GM23338 (cell line): ENCODE measurements around the gene COA7. TPM values are rescaled to one million over a fixed set of nuclear protein-coding genes. Genes with fewer than 3 reads are reported as not detected.

Experiments
- ATAC-seq: fragments of 200-7000 bp; cut with Tn5 transposase; 3 replicates; pipeline ENCODE4 v1.9.1; 2020
- DNase-seq: peaks from one replicate; pipeline ENCODE4 v3.0.0-alpha.2; 2015; ENCODE audit warnings: low spot score
- H2AFZ ChIP-seq: fragments of 200-600 bp; sonication (generic); 2 replicates; pipeline ENCODE4 v1.8.0; 2016; ENCODE audit warnings: antibody characterized with exemption, mild to moderate bottlenecking, moderate library complexity
- H3F3A ChIP-seq: fragments of 200-600 bp; sonication (generic); replicated peaks from 2 replicates; pipeline ENCODE4 v1.8.0; 2017; ENCODE audit warnings: antibody characterized with exemption, mixed run types, low read depth
- H3K27ac ChIP-seq: fragments of 200-600 bp; sonication (generic); 2 replicates; pipeline ENCODE4 v1.6.1; 2016; ENCODE audit warnings: low read depth
- H3K27me3 ChIP-seq: fragments of 200-600 bp; sonication (generic); 2 replicates; pipeline ENCODE4 v1.8.0; 2016; ENCODE audit warnings: mild to moderate bottlenecking, mixed run types, moderate library complexity; ENCODE audit not compliant: insufficient read depth
- H3K36me3 ChIP-seq: fragments of 200-600 bp; sonication (generic); 2 replicates; pipeline ENCODE4 v1.8.0; 2016; ENCODE audit warnings: mild to moderate bottlenecking; ENCODE audit not compliant: insufficient read depth
- H3K4me1 ChIP-seq: fragments of 200-600 bp; sonication (generic); 2 replicates; pipeline ENCODE4 v1.8.0; 2016; ENCODE audit warnings: mild to moderate bottlenecking, moderate library complexity; ENCODE audit not compliant: insufficient read depth
- H3K4me2 ChIP-seq: fragments of 200-600 bp; sonication (generic); 2 replicates; pipeline ENCODE4 v1.7.1; 2017; ENCODE audit warnings: mixed run types
- H3K4me3 ChIP-seq: fragments of 200-600 bp; sonication (generic); 2 replicates; pipeline ENCODE4 v1.6.1; 2016; ENCODE audit warnings: mixed run types
- H3K79me2 ChIP-seq: fragments of 200-600 bp; sonication (generic); replicated peaks from 2 replicates; pipeline ENCODE4 v1.8.0; 2017; ENCODE audit warnings: mild to moderate bottlenecking; ENCODE audit not compliant: insufficient read depth
- H3K9me2 ChIP-seq: fragments of 200-600 bp; sonication (generic); 2 replicates; pipeline ENCODE4 v1.8.0; 2017; ENCODE audit not compliant: insufficient read depth
- H4K20me1 ChIP-seq: fragments of 200-600 bp; sonication (generic); replicated peaks from 2 replicates; pipeline ENCODE4 v1.8.0; 2017; ENCODE audit warnings: mild to moderate bottlenecking; ENCODE audit not compliant: insufficient read depth
- H3K27ac Mint-ChIP-seq: 2 replicates; pipeline ENCODE4 v1.8.0; 2020; ENCODE audit warnings: inconsistent platforms, mild to moderate bottlenecking, moderate library complexity, mixed read lengths
- H3K27me3 Mint-ChIP-seq: 3 replicates; pipeline ENCODE4 v1.8.0; 2022; ENCODE audit warnings: low read depth, mild to moderate bottlenecking, moderate library complexity, mixed read lengths, inconsistent platforms; ENCODE audit not compliant: insufficient read depth, poor library complexity
- H3K36me3 Mint-ChIP-seq: 3 replicates; pipeline ENCODE4 v1.8.0; 2021; ENCODE audit warnings: low read depth, mild to moderate bottlenecking, inconsistent platforms, moderate library complexity, mixed read lengths
- H3K4me1 Mint-ChIP-seq: 3 replicates; pipeline ENCODE4 v1.8.0; 2020; ENCODE audit warnings: mild to moderate bottlenecking, inconsistent platforms, mixed read lengths
- H3K4me3 Mint-ChIP-seq: 3 replicates; pipeline ENCODE4 v1.8.0; 2021; ENCODE audit warnings: moderate library complexity, mild to moderate bottlenecking, inconsistent platforms, mixed read lengths
- H3K9me3 Mint-ChIP-seq: 3 replicates; pipeline ENCODE4 v1.8.0; 2020; ENCODE audit warnings: moderate library complexity, mild to moderate bottlenecking, inconsistent platforms, mixed read lengths
- CREB1 ChIP-seq: fragments of 250-450 bp; sonication (Bioruptor Pico); IDR thresholded peaks from 2 replicates; pipeline ENCODE4 v1.5.0; 2020; ENCODE audit warnings: low read depth, mild to moderate bottlenecking, moderate library complexity
- EZH2 ChIP-seq: fragments of 200-600 bp; sonication (generic); IDR thresholded peaks from one replicate; pipeline ENCODE4 v1.8.0; 2017; ENCODE audit warnings: antibody characterized with exemption, mild to moderate bottlenecking, low read depth; ENCODE audit not compliant: unreplicated experiment
- EZH2phosphoT487 ChIP-seq: fragments of 200-600 bp; sonication (generic); IDR thresholded peaks from one replicate; pipeline ENCODE4 v1.8.1; 2018; ENCODE audit warnings: antibody characterized with exemption; ENCODE audit not compliant: unreplicated experiment
- POLR2AphosphoS5 ChIP-seq: IDR thresholded peaks from 2 replicates; pipeline ENCODE4 v1.6.1; 2016; ENCODE audit warnings: antibody characterized with exemption, low read depth
- STAT1 ChIP-seq: IDR thresholded peaks from one replicate; pipeline ENCODE4 v1.6.1; 2016; ENCODE audit warnings: antibody characterized with exemption; ENCODE audit not compliant: unreplicated experiment
- ZNF114 ChIP-seq: fragments of 250-450 bp; sonication (Bioruptor Pico); IDR thresholded peaks from 2 replicates; pipeline ENCODE4 v1.5.0; 2020; ENCODE audit warnings: mild to moderate bottlenecking, moderate library complexity
- polyA plus RNA-seq: library from polyadenylated mRNA; unstranded; fragments of >200 nt; fragmentation: Nextera tagmentation; extraction: Ambion mirVana; gene quantifications from 2 replicates; pipeline ENCODE4 v1.2.1, GENCODE V29; 2016
- total RNA-seq: library from RNA; depleted of rRNA; stranded (reverse); fragments of >200 nt; shearing (Covaris generic); gene quantifications from 2 replicates; pipeline ENCODE4 v1.2.3, GENCODE V29; 2014
- TF ChIP-seq, protein P1 (sequence below): IDR thresholded peaks from 2 replicates; pipeline ENCODE4 v1.6.1; 2016; ENCODE audit warnings: antibody characterized with exemption
- TF ChIP-seq, protein P2 (sequence below): IDR thresholded peaks from one replicate; pipeline ENCODE4 v1.6.1; 2018; ENCODE audit warnings: antibody characterized with exemption; ENCODE audit not compliant: unreplicated experiment
- TF ChIP-seq, protein P3 (sequence below): fragments of 250-450 bp; sonication (Bioruptor Pico); IDR thresholded peaks from 2 replicates; pipeline ENCODE4 v1.5.0; 2020; ENCODE audit warnings: mild to moderate bottlenecking, moderate library complexity
- TF ChIP-seq, protein P4 (sequence below), 2 experiments: fragments of 200-600 bp in 1 of 2; sonication (generic) in 1 of 2; conservative IDR thresholded peaks; 2 replicates each; pipeline versions ENCODE4 v1.5.1 to v1.6.1; 2016 to 2017; ENCODE audit warnings: antibody characterized with exemption in 2 of 2, low read depth in 2 of 2, mild to moderate bottlenecking in 2 of 2, moderate library complexity in 1 of 2

COA7 gene
- total and polyA plus RNA-seq, 2 experiments from 2014 or later: 19.7 to 27.5 TPM

DNA sequence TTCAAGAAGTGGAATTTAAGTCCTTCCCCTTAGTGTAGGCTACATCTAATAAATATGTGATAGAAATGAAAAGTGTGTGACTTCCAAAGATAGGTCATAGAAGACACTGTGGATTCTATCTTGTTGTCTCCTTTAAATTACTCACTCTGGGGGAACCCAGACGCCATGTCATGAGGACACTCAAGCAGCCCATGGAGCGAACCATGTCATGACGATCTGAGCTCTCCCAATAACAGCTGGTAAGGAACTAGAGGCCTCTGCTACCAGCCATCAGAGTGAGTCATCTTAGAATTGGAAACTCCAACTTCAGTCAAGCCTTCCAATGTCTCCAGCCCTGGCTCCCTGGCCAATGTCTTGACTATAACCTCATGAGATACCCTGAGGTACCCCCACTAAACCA, 6.3 kb downstream of the COA7 start:
- ATAC-seq (no peak), DNase-seq (no peak)
- peaks cover 32% of the 10 kb centered on the region for H4K20me1 ChIP-seq
- no peaks in the 10 kb centered on the region for H3K27me3 ChIP-seq
- no peak overlapping the region for H3K4me2 ChIP-seq
- Mint-ChIP-seq H3K4me1 (peaks cover 4% of the 10 kb centered on the region; the same call in 1 of the 3 replicates), H3K27me3 (peaks cover 3% of the 10 kb centered on the region), H3K27ac (no peak overlapping the region), H3K9me3 (no peaks in the 10 kb centered on the region), H3K36me3 (peaks cover 75% of the 10 kb centered on the region), H3K4me3 (no peak overlapping the region)
- no peak overlapping the region for H3K27ac ChIP-seq
- TF ChIP-seq EZH2phosphoT487: no peak
- TF ChIP-seq, protein P1, sequence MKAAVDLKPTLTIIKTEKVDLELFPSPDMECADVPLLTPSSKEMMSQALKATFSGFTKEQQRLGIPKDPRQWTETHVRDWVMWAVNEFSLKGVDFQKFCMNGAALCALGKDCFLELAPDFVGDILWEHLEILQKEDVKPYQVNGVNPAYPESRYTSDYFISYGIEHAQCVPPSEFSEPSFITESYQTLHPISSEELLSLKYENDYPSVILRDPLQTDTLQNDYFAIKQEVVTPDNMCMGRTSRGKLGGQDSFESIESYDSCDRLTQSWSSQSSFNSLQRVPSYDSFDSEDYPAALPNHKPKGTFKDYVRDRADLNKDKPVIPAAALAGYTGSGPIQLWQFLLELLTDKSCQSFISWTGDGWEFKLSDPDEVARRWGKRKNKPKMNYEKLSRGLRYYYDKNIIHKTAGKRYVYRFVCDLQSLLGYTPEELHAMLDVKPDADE: no peak
- TF ChIP-seq EZH2: no peak
- TF ChIP-seq, protein P2, sequence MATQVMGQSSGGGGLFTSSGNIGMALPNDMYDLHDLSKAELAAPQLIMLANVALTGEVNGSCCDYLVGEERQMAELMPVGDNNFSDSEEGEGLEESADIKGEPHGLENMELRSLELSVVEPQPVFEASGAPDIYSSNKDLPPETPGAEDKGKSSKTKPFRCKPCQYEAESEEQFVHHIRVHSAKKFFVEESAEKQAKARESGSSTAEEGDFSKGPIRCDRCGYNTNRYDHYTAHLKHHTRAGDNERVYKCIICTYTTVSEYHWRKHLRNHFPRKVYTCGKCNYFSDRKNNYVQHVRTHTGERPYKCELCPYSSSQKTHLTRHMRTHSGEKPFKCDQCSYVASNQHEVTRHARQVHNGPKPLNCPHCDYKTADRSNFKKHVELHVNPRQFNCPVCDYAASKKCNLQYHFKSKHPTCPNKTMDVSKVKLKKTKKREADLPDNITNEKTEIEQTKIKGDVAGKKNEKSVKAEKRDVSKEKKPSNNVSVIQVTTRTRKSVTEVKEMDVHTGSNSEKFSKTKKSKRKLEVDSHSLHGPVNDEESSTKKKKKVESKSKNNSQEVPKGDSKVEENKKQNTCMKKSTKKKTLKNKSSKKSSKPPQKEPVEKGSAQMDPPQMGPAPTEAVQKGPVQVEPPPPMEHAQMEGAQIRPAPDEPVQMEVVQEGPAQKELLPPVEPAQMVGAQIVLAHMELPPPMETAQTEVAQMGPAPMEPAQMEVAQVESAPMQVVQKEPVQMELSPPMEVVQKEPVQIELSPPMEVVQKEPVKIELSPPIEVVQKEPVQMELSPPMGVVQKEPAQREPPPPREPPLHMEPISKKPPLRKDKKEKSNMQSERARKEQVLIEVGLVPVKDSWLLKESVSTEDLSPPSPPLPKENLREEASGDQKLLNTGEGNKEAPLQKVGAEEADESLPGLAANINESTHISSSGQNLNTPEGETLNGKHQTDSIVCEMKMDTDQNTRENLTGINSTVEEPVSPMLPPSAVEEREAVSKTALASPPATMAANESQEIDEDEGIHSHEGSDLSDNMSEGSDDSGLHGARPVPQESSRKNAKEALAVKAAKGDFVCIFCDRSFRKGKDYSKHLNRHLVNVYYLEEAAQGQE: no peak
- TF ChIP-seq POLR2AphosphoS5: no peak
- no peak for TF ChIP-seq STAT1
- TF ChIP-seq, protein P3, sequence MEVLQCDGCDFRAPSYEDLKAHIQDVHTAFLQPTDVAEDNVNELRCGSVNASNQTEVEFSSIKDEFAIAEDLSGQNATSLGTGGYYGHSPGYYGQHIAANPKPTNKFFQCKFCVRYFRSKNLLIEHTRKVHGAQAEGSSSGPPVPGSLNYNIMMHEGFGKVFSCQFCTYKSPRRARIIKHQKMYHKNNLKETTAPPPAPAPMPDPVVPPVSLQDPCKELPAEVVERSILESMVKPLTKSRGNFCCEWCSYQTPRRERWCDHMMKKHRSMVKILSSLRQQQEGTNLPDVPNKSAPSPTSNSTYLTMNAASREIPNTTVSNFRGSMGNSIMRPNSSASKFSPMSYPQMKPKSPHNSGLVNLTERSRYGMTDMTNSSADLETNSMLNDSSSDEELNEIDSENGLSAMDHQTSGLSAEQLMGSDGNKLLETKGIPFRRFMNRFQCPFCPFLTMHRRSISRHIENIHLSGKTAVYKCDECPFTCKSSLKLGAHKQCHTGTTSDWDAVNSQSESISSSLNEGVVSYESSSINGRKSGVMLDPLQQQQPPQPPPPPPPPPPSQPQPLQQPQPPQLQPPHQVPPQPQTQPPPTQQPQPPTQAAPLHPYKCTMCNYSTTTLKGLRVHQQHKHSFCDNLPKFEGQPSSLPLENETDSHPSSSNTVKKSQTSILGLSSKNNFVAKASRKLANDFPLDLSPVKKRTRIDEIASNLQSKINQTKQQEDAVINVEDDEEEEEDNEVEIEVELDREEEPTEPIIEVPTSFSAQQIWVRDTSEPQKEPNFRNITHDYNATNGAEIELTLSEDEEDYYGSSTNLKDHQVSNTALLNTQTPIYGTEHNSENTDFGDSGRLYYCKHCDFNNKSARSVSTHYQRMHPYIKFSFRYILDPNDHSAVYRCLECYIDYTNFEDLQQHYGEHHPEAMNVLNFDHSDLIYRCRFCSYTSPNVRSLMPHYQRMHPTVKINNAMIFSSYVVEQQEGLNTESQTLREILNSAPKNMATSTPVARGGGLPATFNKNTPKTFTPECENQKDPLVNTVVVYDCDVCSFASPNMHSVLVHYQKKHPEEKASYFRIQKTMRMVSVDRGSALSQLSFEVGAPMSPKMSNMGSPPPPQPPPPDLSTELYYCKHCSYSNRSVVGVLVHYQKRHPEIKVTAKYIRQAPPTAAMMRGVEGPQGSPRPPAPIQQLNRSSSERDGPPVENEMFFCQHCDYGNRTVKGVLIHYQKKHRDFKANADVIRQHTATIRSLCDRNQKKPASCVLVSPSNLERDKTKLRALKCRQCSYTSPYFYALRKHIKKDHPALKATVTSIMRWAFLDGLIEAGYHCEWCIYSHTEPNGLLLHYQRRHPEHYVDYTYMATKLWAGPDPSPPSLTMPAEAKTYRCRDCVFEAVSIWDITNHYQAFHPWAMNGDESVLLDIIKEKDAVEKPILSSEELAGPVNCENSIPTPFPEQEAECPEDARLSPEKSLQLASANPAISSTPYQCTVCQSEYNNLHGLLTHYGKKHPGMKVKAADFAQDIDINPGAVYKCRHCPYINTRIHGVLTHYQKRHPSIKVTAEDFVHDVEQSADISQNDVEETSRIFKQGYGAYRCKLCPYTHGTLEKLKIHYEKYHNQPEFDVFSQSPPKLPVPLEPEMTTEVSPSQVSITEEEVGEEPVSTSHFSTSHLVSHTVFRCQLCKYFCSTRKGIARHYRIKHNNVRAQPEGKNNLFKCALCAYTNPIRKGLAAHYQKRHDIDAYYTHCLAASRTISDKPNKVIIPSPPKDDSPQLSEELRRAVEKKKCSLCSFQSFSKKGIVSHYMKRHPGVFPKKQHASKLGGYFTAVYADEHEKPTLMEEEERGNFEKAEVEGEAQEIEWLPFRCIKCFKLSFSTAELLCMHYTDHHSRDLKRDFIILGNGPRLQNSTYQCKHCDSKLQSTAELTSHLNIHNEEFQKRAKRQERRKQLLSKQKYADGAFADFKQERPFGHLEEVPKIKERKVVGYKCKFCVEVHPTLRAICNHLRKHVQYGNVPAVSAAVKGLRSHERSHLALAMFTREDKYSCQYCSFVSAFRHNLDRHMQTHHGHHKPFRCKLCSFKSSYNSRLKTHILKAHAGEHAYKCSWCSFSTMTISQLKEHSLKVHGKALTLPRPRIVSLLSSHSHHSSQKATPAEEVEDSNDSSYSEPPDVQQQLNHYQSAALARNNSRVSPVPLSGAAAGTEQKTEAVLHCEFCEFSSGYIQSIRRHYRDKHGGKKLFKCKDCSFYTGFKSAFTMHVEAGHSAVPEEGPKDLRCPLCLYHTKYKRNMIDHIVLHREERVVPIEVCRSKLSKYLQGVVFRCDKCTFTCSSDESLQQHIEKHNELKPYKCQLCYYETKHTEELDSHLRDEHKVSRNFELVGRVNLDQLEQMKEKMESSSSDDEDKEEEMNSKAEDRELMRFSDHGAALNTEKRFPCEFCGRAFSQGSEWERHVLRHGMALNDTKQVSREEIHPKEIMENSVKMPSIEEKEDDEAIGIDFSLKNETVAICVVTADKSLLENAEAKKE: no peak
- TF ChIP-seq ZNF114 (CRISPR knock-in tag): no peak
- TF ChIP-seq, protein P4, sequence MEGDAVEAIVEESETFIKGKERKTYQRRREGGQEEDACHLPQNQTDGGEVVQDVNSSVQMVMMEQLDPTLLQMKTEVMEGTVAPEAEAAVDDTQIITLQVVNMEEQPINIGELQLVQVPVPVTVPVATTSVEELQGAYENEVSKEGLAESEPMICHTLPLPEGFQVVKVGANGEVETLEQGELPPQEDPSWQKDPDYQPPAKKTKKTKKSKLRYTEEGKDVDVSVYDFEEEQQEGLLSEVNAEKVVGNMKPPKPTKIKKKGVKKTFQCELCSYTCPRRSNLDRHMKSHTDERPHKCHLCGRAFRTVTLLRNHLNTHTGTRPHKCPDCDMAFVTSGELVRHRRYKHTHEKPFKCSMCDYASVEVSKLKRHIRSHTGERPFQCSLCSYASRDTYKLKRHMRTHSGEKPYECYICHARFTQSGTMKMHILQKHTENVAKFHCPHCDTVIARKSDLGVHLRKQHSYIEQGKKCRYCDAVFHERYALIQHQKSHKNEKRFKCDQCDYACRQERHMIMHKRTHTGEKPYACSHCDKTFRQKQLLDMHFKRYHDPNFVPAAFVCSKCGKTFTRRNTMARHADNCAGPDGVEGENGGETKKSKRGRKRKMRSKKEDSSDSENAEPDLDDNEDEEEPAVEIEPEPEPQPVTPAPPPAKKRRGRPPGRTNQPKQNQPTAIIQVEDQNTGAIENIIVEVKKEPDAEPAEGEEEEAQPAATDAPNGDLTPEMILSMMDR (conservative IDR thresholded peaks at IDR 0.05; ENCODE audit: low read depth in 2 of 2): no peak
- TF ChIP-seq CREB1 (CRISPR knock-in tag): no peak
- H3K4me1 ChIP-seq: peaks cover 3% of the 10 kb centered on the region; the same call in 1 of the 2 replicates
- no peak overlapping the region for H2AFZ ChIP-seq
- no peak overlapping the region for H3K4me3 ChIP-seq
- H3K36me3 ChIP-seq: peaks cover 17% of the 10 kb centered on the region
- peaks cover 49% of the 10 kb centered on the region for H3K79me2 ChIP-seq
- peaks cover 12% of the 10 kb centered on the region for H3F3A ChIP-seq
- no peaks in the 10 kb centered on the region for H3K9me2 ChIP-seq
